B cell (primary cell): ENCODE results near the gene ZNF672. TPM values are rescaled to one million over a fixed set of nuclear protein-coding genes. Genes with fewer than 3 reads are reported as not detected.
A peak's percentile ranks its signal among the peaks of the same experiment; 100 is the strongest.

Source experiments
- ATAC-seq: fragments of 200-7000 bp; cut with Tn5 transposase; one replicate; pipeline ENCODE4 v1.10.0; 2021; ENCODE audit warnings: low read depth, mild to moderate bottlenecking, moderate number of reproducible peaks, moderate library complexity
- CTCF ChIA-PET: fragments of 350-600 bp; sonication (Branson Sonifier 250); formaldehyde crosslinking; loops from one replicate; lab custom pipeline; 2021; ENCODE audit warnings: antibody characterized with exemption, inconsistent platforms; lab: Charles Lee
- POLR2A ChIA-PET: fragments of 350-600 bp; sonication (Branson Sonifier 250); formaldehyde crosslinking; loops from one replicate; lab custom pipeline; 2021; ENCODE audit warnings: antibody characterized with exemption; lab: Charles Lee
- DNase-seq: peaks from one replicate; pipeline ENCODE4 v3.0.0; 2013
- H2AFZ ChIP-seq: 2 replicates; pipeline ENCODE4 v1.6.1; 2012; ENCODE audit warnings: mild to moderate bottlenecking, low read depth, low read length; ENCODE audit not compliant: insufficient read depth, poor library complexity, severe bottlenecking
- H3K27ac ChIP-seq, 2 donors: 1 replicate in 1 of 2; 2 replicates in 1 of 2; pipeline ENCODE4 v1.5.1; 2012 to 2013; ENCODE audit warnings: low read length in 2 of 2, mild to moderate bottlenecking in 2 of 2, moderate library complexity in 1 of 2
- H3K27me3 ChIP-seq, 4 experiments: fragments of 200-600 bp in 1 of 4; sonication (generic) in 1 of 4; replicated peaks in 1 of 4; 1 replicate in 2 of 4; 2 replicates in 2 of 4; pipeline versions ENCODE4 v1.6.1 to v1.7.0; 2013 to 2016; ENCODE audit warnings: low read length in 3 of 4, mild to moderate bottlenecking in 2 of 4, mixed read lengths in 1 of 4, moderate library complexity in 1 of 4; ENCODE audit not compliant: insufficient read depth in 4 of 4, control insufficient read depth in 3 of 4; ENCODE audit errors: control extremely low read depth in 1 of 4
- H3K36me3 ChIP-seq, 2 experiments: replicated peaks in 1 of 2; 1 replicate in 1 of 2; 2 replicates in 1 of 2; pipeline versions ENCODE4 v1.6.1 to v1.7.1; 2013; ENCODE audit warnings: low read length in 1 of 2; ENCODE audit not compliant: insufficient read depth in 2 of 2, control insufficient read depth in 1 of 2; ENCODE audit errors: control extremely low read depth in 1 of 2, extremely low read depth in 1 of 2
- H3K4me1 ChIP-seq, 2 donors: fragments of 200-600 bp in 1 of 2; sonication (generic) in 1 of 2; 1 replicate in 1 of 2; 2 replicates in 1 of 2; pipeline versions ENCODE4 v1.5.1 to v1.6.1; 2013 to 2017; ENCODE audit warnings: low read length in 2 of 2; ENCODE audit not compliant: control insufficient read depth in 2 of 2, insufficient read depth in 2 of 2
- H3K4me2 ChIP-seq: replicated peaks from 2 replicates; pipeline ENCODE3; 2012; ENCODE audit warnings: mild to moderate bottlenecking, low read depth, low read length; ENCODE audit not compliant: poor library complexity, severe bottlenecking
- H3K4me3 ChIP-seq, 5 experiments: fragments of 200-600 bp in 1 of 5; sonication (generic) in 1 of 5; 1 replicate in 3 of 5; 2 replicates in 2 of 5; pipeline versions ENCODE4 v1.5.1 to v1.7.0; 2011 to 2016; ENCODE audit warnings: low read length in 4 of 5, mild to moderate bottlenecking in 4 of 5, low read depth in 2 of 5, control low read depth in 1 of 5, moderate library complexity in 1 of 5; ENCODE audit not compliant: insufficient read depth in 1 of 5; ENCODE audit errors: control extremely low read depth in 1 of 5, extremely low read depth in 1 of 5
- H3K79me2 ChIP-seq: fragments of 200-600 bp; sonication (generic); one replicate; pipeline ENCODE4 v1.6.0; 2016; ENCODE audit warnings: low read length; ENCODE audit not compliant: control insufficient read depth, insufficient read depth
- H3K9ac ChIP-seq: fragments of 200-600 bp; sonication (generic); 2 replicates; pipeline ENCODE4 v1.6.1; 2017; ENCODE audit warnings: mild to moderate bottlenecking, low read length, moderate library complexity
- H3K9me3 ChIP-seq, 3 donors: one replicate each; pipeline versions ENCODE4 v1.6.1 to v1.7.1; 2013; ENCODE audit warnings: low read length in 2 of 3; ENCODE audit not compliant: control insufficient read depth in 2 of 3, insufficient read depth in 1 of 3; ENCODE audit errors: control extremely low read depth in 1 of 3
- H4K20me1 ChIP-seq: 2 replicates; pipeline ENCODE4 v1.6.0; 2012; ENCODE audit warnings: mild to moderate bottlenecking, low read length; ENCODE audit not compliant: insufficient read depth, control insufficient read depth, poor library complexity, severe bottlenecking
- H3K27ac Mint-ChIP-seq: one replicate; pipeline ENCODE4 v1.8.0; 2021; ENCODE audit warnings: mixed read lengths
- H3K27me3 Mint-ChIP-seq: one replicate; pipeline ENCODE4 v1.8.0; 2021; ENCODE audit warnings: mixed read lengths
- H3K4me1 Mint-ChIP-seq: one replicate; pipeline ENCODE4 v1.8.0; 2021; ENCODE audit warnings: mixed read lengths
- H3K4me3 Mint-ChIP-seq: one replicate; pipeline ENCODE4 v1.8.0; 2021; ENCODE audit warnings: mixed read lengths
- H3K9me3 Mint-ChIP-seq: one replicate; pipeline ENCODE4 v1.8.0; 2022; ENCODE audit warnings: mixed read lengths; ENCODE audit not compliant: insufficient read depth
- EZH2 ChIP-seq: IDR thresholded peaks from 2 replicates; pipeline ENCODE4 v1.6.1; 2012; ENCODE audit warnings: borderline replicate concordance, low read depth, mild to moderate bottlenecking, moderate library complexity, low read length; ENCODE audit not compliant: insufficient read depth, poor library complexity, severe bottlenecking
- WGBS: methylation state at CpG from one replicate; pipeline ENCODE4 v1.1.5; 2013; ENCODE audit warnings: missing lambda C conversion rate; ENCODE audit not compliant: insufficient coverage; 5-methylcytosine and 5-hydroxymethylcytosine counted together
- intact Hi-C: fragments of 100-400 bp; cut with micrococcal nuclease; formaldehyde crosslinking; loops from one replicate; pipeline ENCODE4 v1.10.0; 2022
- polyA plus RNA-seq: library from polyadenylated mRNA; depleted of rRNA; stranded (reverse); fragments of >200 nt; gene quantifications from 2 replicates; pipeline ENCODE4 v1.2.3, GENCODE V29; 2012
- total RNA-seq, 2 donors: library from RNA; stranded (reverse); fragments of 120-200 nt in 1 of 2; gene quantifications; 1 replicate in 1 of 2; 2 replicates in 1 of 2; pipeline versions ENCODE4 v1.2.3 to v1.2.4, GENCODE V29; 2013 to 2022
- TF ChIP-seq, protein P1 (sequence below): fragments of 200-600 bp; IDR thresholded peaks from one replicate; pipeline ENCODE4 v1.8.0; 2022; ENCODE audit warnings: antibody characterized with exemption, mild to moderate bottlenecking

ZNF672 gene
- total and polyA plus RNA-seq, 2 donors (not counting 1 experiment from before 2014, with no cell fraction given), result 46.4 to 56.3 TPM

DNA sequence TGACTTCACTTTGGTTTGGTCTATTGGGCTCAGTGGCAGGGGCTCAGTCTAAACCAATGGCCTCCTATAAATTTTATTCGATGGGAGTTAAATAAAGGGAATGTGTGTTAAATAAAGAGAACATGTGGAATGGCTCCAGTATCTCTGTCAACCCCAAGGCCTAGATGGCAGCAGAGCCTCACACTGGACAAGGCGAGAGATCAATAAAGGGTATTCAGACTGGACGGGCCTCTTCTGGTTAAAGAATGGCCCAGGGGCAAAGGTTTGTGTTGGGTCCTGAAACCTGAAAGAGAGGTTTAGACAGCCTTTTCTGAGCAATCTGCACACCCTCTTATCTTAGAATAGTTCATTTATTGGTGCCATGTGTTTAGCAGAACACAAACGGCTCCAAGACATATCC lies 47.0 kb upstream of the ZNF672 start:
- H3K4me1 Mint-ChIP-seq, result peaks cover 56% of the 10 kb centered on the region
- DNase-seq, result no peak
- Histone ChIP-seq H4K20me1 (no peaks in the 10 kb centered on the region), H3K4me2 (peak overlapping the region; percentile 13), H3K79me2 (no peaks in the 10 kb centered on the region), H3K4me3 (peak overlapping the region in 1 of 5 experiments; percentile 5), H3K36me3 (no peaks in the 10 kb centered on the region), H2AFZ (no peak overlapping the region), H3K27ac (peak overlapping the region; percentile 85 to 90), H3K4me1 (peaks cover 60 to 69% of the 10 kb centered on the region in 2 donors), H3K27me3 (no peaks in the 10 kb centered on the region), H3K9me3 (peaks cover 1 to 23% (median 19%) of the 10 kb centered on the region in 3 donors), H3K9ac (no peak overlapping the region)
- ATAC-seq, result no peak
- H3K4me3 Mint-ChIP-seq, result no peak overlapping the region
- intact Hi-C loops, result no loop called here
- peak overlapping the region; percentile 97 for H3K27ac Mint-ChIP-seq
- peaks cover 6% of the 10 kb centered on the region for H3K9me3 Mint-ChIP-seq
- TF ChIP-seq, protein P1, sequence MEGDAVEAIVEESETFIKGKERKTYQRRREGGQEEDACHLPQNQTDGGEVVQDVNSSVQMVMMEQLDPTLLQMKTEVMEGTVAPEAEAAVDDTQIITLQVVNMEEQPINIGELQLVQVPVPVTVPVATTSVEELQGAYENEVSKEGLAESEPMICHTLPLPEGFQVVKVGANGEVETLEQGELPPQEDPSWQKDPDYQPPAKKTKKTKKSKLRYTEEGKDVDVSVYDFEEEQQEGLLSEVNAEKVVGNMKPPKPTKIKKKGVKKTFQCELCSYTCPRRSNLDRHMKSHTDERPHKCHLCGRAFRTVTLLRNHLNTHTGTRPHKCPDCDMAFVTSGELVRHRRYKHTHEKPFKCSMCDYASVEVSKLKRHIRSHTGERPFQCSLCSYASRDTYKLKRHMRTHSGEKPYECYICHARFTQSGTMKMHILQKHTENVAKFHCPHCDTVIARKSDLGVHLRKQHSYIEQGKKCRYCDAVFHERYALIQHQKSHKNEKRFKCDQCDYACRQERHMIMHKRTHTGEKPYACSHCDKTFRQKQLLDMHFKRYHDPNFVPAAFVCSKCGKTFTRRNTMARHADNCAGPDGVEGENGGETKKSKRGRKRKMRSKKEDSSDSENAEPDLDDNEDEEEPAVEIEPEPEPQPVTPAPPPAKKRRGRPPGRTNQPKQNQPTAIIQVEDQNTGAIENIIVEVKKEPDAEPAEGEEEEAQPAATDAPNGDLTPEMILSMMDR, result no peak
- no peak for TF ChIP-seq EZH2
- POLR2A ChIA-PET, result no interaction called here
- WGBS, result 100% methylated on average over 1 of the region's 4 CpGs
- CTCF ChIA-PET, result interaction anchor here (0.8 to 6.5 kb wide), 3 partner anchors 15 to 171 kb away, joined by 3 to 74 read pairs (median 5); no protein-coding TSS in a partner anchor
- H3K27me3 Mint-ChIP-seq, result no peaks in the 10 kb centered on the region

DNA sequence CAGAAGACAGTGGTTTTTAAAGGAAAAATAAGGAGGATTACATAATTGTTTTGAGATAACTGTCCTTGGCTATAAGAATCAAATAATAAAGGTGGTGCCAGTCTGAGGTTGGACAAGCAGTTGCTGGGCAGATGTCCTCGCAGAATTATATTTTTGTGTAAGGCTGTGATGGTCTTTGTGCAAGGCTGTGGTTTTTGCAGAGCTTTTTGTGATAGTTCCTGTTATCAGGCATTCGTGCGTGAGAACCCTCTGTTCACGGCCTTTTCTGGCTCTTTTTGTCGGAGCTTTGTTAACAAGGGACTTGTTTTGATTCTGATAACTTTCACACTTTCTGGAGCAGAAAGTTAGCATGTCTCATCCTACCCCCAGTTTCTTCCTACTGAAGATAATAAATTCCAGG lies 45.7 kb upstream of the ZNF672 start:
- Histone ChIP-seq H3K36me3 (no peaks in the 10 kb centered on the region), H3K9ac (peak overlapping the region; percentile 22), H3K4me2 (peak overlapping the region; percentile 67), H3K79me2 (no peaks in the 10 kb centered on the region), H3K4me3 (peak overlapping the region in 1 of 5 experiments; percentile 16), H3K4me1 (peaks cover 48 to 57% of the 10 kb centered on the region in 2 donors), H3K27me3 (no peaks in the 10 kb centered on the region), H4K20me1 (no peaks in the 10 kb centered on the region), H3K27ac (peak overlapping the region; percentile 85 to 90), H3K9me3 (peaks cover 4 to 26% (median 26%) of the 10 kb centered on the region in 3 donors), H2AFZ (peak overlapping the region; percentile 64)
- TF ChIP-seq, protein P1, result no peak
- no peak for TF ChIP-seq EZH2
- intact Hi-C loops, result loop anchor here (1.0 kb wide), 1 partner anchor 12 kb away; no protein-coding TSS in a partner anchor
- ATAC-seq, result peak; percentile 89
- ChIA-PET POLR2A (interaction anchor here (1.3 to 1.7 kb wide), 2 partner anchors 13 to 66 kb away, joined by 13 read pairs; partner anchors contain the start of gene ZNF692), CTCF (interaction anchor here (0.6 to 6.5 kb wide), 3 partner anchors 14 to 106 kb away, joined by 3 to 74 read pairs (median 3); no protein-coding TSS in a partner anchor)
- Mint-ChIP-seq H3K4me1 (peaks cover 54% of the 10 kb centered on the region), H3K27me3 (no peaks in the 10 kb centered on the region), H3K4me3 (peak overlapping the region; percentile 74), H3K27ac (peak overlapping the region; percentile 97), H3K9me3 (peaks cover 11% of the 10 kb centered on the region)
- WGBS, result 5% methylated on average over 4 of the region's 5 CpGs
- peak; percentile 64 for DNase-seq
